T-helper 1 cell treated with Interleukin-12 subunit alpha and Interleukin-12 subunit beta and Interleukin-4 antibody, amounts not matched to agents 30 μg/mL and 1 μg/mL, for 36 hours (primary cell): ENCODE results near the gene SGCB.
"Not testable (repeated sequence)": the region's sequence is repeated elsewhere in the genome, so short reads cannot be mapped to it uniquely, and the experiment has no call there.

Experiments
- H3K27ac Mint-ChIP-seq: one replicate; pipeline ENCODE4 v1.8.0; 2021; ENCODE audit warnings: mild to moderate bottlenecking, mixed read lengths
- H3K27me3 Mint-ChIP-seq: one replicate; pipeline ENCODE4 v1.8.0; 2021; ENCODE audit warnings: low read depth, mixed read lengths
- H3K36me3 Mint-ChIP-seq: one replicate; pipeline ENCODE4 v1.8.0; 2021; ENCODE audit warnings: low read depth, mixed read lengths
- H3K4me1 Mint-ChIP-seq: one replicate; pipeline ENCODE4 v1.8.0; 2021; ENCODE audit warnings: low read depth, mixed read lengths
- H3K4me3 Mint-ChIP-seq: one replicate; pipeline ENCODE4 v1.8.0; 2021; ENCODE audit warnings: mild to moderate bottlenecking, moderate library complexity, mixed read lengths
- H3K9me3 Mint-ChIP-seq: one replicate; pipeline ENCODE4 v1.8.0; 2021; ENCODE audit warnings: mixed read lengths

SGCB gene, protein sequence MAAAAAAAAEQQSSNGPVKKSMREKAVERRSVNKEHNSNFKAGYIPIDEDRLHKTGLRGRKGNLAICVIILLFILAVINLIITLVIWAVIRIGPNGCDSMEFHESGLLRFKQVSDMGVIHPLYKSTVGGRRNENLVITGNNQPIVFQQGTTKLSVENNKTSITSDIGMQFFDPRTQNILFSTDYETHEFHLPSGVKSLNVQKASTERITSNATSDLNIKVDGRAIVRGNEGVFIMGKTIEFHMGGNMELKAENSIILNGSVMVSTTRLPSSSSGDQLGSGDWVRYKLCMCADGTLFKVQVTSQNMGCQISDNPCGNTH

DNA sequence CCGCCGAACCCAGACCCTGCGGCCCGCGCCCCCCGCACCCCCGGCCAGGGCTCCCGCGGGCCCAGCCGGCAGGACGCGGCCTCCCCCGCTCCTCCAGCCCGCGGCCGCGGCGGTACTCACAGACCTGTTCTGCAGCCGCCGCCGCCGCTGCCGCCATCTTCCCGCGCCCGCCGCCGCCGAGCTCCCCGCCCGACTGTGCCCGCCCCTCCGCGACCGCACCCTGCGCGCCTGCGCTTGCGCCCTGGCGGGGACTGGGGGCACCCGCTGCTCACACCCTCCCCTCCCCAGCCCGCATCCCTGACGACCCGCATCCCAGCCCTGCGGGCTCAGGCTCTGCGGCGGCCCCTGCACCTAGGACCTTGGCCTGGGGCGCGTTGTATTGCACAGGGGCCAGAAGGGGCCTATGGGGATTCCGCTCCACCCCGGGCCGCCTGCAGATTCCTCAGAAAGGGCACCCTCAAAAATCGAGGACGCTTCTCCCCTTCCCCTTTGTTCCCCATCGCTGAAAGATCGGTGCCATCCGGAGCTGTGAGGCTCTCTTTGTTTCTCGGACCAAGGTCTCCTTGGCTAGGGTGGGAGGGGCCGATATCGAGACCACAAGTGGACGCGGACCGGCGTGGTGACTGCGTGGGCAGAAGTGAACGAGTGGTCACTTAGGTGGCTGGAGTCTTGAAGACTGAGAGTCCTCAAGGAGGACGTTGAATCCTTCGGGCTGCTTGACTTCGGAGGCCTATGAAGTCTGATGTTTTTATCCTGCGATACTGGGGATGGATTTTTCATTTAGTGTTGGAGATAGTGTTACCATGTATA lies at the start of gene SGCB:
Gene SGCB (minus strand): TSS at position 197 of the 810 bp plus-strand sequence. CDS start 40 bp downstream, at position 157.
- peaks cover 38% of the 10 kb centered on the region for H3K27me3 Mint-ChIP-seq
- H3K9me3 Mint-ChIP-seq = no peaks in the 10 kb centered on the region
- peak within 1 kb of the TSS; percentile 51 for H3K27ac Mint-ChIP-seq
- peaks cover 7% of the 10 kb centered on the region for H3K36me3 Mint-ChIP-seq
- peaks cover 24% of the 10 kb centered on the region for H3K4me1 Mint-ChIP-seq
- peak within 1 kb of the TSS; percentile 83 for H3K4me3 Mint-ChIP-seq

DNA sequence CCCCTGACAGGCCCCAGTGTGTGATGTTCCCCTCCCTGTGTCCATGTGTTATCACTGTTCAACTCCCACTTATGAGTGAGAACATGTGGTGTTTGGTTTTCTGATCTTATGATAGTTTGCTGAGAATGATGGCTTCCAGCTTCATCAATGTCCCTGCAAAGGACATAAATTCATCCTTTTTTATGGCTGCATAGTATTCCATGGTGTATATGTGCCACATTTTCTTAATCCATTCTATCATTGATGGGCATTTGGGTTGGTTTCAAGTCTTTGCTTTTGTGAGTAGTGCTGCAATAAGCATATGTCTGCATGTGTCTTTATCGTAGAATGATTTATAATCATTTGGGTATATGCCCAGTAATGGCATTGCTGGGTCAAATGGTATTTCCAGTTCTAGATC lies 48.3 kb upstream of the SGCB start:
- not testable (repeated sequence) for H3K9me3 Mint-ChIP-seq, H3K27ac Mint-ChIP-seq, H3K27me3 Mint-ChIP-seq, H3K36me3 Mint-ChIP-seq, H3K4me1 Mint-ChIP-seq, H3K4me3 Mint-ChIP-seq

DNA sequence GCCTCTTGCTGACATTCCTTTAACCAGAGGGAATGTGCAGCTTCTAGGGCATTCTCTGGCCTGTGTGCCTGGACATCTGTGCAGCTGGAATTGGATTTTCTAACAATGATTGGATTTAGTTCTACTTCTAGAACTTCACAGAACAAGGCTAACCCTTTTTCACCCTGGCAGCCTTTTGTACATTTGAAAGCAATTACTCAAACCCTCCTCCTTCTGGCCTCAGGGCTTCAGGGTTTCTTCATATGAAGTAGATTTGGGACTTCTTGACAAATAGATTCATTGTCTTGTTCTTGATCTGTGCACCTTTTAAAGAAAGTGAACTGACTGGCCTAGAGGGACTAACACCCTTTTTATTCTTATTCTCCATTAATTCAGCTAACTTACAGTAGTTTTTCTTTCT lies 43.1 kb upstream of the SGCB start:
- Mint-ChIP-seq H3K36me3 (no peaks in the 10 kb centered on the region), H3K9me3 (no peaks in the 10 kb centered on the region), H3K27me3 (peaks cover 19% of the 10 kb centered on the region), H3K4me3 (no peak overlapping the region), H3K27ac (no peak overlapping the region), H3K4me1 (no peaks in the 10 kb centered on the region)

DNA sequence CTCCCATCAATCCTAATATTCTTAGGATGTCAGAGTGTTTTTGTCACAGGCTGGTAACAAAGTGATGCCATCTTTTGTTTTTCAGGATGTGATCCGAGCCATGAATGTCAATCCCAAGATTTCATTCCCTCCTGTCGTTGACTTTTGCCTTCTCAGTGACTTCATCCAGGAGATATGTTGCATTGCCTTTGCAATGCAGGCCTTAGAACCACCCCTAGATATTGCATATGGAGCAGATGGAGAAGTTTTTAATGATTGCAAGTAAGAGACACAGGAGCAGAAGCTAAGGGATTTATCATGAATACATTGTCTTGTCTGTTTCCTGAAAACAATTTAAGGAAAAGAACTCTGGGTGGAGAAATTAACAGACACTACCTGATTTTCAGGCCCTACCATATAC lies 41.6 kb upstream of the SGCB start:
- Mint-ChIP-seq H3K9me3 (no peaks in the 10 kb centered on the region), H3K4me1 (no peaks in the 10 kb centered on the region), H3K36me3 (no peaks in the 10 kb centered on the region), H3K4me3 (no peak overlapping the region), H3K27ac (no peak overlapping the region), H3K27me3 (peaks cover 29% of the 10 kb centered on the region)

DNA sequence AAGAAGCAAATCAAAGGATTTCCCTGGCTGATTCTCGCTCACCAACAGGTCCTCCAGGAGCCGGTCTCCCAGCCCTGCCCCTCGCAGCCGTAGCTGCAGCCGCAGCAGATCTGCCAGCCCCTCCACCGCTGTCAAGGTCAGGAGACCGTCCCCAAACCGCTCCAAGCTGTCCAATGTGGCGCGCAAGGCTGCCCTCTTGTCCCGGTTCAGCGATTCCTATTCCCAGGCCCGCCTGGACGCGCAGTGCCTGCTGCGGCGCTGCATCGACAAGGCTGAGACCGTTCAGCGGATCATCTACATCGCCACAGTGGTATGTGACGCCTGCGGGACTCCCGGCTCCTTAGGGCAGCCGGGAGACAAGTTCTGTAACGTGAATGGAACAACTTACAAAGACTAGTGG lies 38.6 kb upstream of the SGCB start:
- Mint-ChIP-seq H3K36me3 (no peaks in the 10 kb centered on the region), H3K27me3 (peaks cover 29% of the 10 kb centered on the region), H3K27ac (no peak overlapping the region), H3K4me1 (no peaks in the 10 kb centered on the region), H3K4me3 (no peak overlapping the region), H3K9me3 (no peaks in the 10 kb centered on the region)

DNA sequence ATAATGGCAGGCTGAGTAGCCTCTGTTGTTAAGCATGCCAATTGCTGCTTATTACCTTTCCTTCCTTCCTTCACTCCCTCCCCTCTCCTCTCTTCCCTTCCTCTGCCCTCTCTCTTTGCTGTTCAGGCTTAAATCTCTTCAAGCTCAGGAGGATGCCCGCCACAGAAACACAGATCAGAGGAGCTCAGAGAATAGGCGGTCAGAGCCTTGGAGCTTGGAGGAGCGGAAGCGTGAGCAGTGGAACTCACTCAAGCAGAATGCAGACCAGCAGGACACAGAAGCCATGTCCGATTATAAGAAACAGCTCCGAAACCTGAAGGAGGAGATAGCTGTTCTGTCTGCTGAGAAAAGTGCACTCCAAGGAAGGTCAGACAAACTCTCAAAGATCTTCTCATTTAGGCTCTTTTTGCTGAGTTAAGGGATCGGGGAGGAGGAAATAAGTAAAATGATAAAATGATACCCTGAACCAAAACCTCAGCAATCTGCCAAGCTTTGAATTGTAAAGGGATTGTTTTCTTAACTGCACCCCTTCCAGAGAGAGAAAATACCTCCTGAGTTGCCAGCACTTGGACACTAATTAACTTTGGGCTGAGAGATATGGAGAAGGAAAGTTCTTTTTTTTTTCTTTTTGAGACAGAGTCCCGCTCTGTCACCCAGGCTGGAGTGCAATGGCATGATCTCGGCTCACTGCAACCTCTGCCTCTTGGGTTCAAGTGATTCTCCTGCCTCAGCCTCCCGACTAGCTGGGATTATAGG lies 33.9 kb upstream of the SGCB start:
- Mint-ChIP-seq H3K4me3 (no peak overlapping the region), H3K27ac (no peak overlapping the region), H3K9me3 (no peaks in the 10 kb centered on the region), H3K36me3 (no peaks in the 10 kb centered on the region), H3K27me3 (peaks cover 16% of the 10 kb centered on the region), H3K4me1 (no peaks in the 10 kb centered on the region)

DNA sequence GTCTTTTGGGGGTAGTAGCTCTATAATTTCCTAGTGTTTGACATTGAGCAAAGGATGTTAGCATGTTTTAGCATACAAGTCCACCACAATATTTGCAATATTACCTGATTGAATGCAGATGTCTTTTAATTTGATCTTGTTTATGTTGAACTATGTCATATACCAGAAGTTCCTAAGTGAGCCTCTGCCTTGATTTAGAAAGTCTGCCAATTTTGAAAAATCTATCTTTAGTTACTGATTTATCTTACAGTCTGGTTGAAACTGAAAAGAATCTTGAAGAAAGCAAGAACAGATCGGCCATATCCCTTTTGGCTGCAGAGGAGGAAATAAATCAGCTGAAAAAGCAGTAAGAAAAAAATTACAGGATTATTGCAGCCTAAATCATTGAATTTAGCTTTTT lies 31.5 kb upstream of the SGCB start:
- H3K36me3 Mint-ChIP-seq = no peaks in the 10 kb centered on the region
- no peaks in the 10 kb centered on the region for H3K9me3 Mint-ChIP-seq
- no peaks in the 10 kb centered on the region for H3K4me1 Mint-ChIP-seq

DNA sequence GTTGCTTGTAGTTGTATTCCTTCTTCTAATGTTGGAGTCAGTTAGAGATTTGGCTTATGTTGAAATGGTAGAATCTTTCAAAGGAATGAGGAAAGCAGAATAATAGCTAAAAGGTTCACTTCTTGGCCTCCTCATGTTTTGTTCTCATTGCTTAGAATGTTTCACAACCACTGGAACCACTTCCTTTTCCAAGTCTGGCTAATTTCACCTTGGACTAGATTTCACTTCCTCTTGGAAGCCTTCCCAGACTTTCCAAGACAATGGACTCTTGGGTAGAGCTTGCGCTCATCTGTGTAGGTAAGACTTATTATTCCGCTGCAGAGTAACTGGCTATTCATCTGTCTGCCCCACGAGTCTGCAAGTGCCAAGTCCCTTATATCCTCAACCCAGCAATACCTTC lies 21.3 kb upstream of the SGCB start:
- Mint-ChIP-seq H3K4me1 (no peaks in the 10 kb centered on the region), H3K27me3 (peaks cover 25% of the 10 kb centered on the region), H3K4me3 (no peak overlapping the region), H3K9me3 (no peaks in the 10 kb centered on the region), H3K36me3 (no peaks in the 10 kb centered on the region), H3K27ac (no peak overlapping the region)

More for the DNA sequence above, 31.5 kb upstream of the SGCB start:
- Mint-ChIP-seq H3K27me3 (peaks cover 4% of the 10 kb centered on the region), H3K27ac (no peak overlapping the region), H3K4me3 (no peak overlapping the region)

DNA sequence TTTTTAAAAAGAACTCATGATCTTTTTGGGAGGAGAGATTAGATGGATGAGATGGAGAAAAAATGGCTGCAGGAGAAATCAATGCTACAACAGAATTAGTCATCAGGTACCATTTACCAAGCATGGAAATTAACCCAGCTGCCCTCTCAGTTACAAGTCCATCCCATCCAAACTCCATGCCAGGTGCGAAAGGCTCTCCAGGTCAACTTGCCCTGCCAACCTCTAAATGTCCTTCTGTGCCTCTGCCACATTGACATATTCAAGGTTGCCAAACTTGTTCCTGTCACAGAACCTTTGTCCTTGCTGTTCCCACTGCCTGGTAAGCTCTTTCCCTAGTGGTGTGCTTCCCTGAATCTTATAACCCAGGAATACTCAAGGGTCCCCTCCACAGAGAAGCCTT lies 20.2 kb upstream of the SGCB start:
- no peak overlapping the region for H3K27ac Mint-ChIP-seq
- peaks cover 36% of the 10 kb centered on the region for H3K27me3 Mint-ChIP-seq
- H3K4me1 Mint-ChIP-seq = no peaks in the 10 kb centered on the region
- H3K36me3 Mint-ChIP-seq = no peaks in the 10 kb centered on the region
- no peak overlapping the region for H3K4me3 Mint-ChIP-seq
- H3K9me3 Mint-ChIP-seq = no peaks in the 10 kb centered on the region

DNA sequence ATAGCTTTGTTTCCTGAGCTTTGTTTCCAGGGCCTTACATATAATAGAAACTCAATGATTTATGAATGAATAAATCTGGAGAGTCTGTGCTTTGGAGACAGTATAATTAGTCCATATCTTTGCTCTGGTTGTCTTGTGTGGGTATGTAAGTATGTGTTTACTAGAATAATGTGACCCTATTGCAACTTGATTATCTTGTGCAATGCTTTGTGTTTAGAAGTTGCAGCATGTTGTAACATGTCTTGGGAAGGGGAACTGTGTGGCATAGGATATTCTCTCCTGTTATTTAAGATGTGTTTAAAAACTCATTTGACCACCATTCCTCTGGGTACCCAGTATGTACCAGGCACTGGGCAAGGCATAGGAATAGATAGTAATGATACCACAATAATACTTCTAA lies 19.1 kb upstream of the SGCB start:
- no peak overlapping the region for H3K27ac Mint-ChIP-seq
- H3K4me1 Mint-ChIP-seq = peaks cover 5% of the 10 kb centered on the region
- H3K4me3 Mint-ChIP-seq = no peak overlapping the region
- no peaks in the 10 kb centered on the region for H3K9me3 Mint-ChIP-seq
- H3K27me3 Mint-ChIP-seq = peaks cover 46% of the 10 kb centered on the region
- no peaks in the 10 kb centered on the region for H3K36me3 Mint-ChIP-seq

DNA sequence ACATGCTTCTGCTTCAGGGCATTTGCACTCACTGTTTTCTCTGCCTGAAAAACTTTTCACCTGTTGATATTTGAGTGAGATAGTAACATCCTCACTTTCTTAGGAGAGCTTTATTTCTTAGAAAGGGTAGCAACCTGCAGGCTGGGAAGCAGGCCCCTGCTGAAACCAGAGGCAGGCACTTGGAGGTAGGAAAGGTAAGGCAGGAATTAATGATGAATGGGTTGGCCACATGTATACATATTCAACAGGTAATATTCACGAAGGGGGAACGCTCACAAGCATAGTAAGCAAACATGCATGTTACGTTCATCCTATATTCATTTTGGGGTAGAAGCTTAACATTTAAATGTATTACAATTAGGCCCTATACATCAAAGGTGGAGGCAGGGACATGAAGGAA lies 16.2 kb upstream of the SGCB start:
- Mint-ChIP-seq H3K36me3 (no peaks in the 10 kb centered on the region), H3K27me3 (peaks cover 66% of the 10 kb centered on the region), H3K9me3 (no peaks in the 10 kb centered on the region), H3K4me1 (peaks cover 12% of the 10 kb centered on the region), H3K27ac (no peak overlapping the region), H3K4me3 (no peak overlapping the region)

DNA sequence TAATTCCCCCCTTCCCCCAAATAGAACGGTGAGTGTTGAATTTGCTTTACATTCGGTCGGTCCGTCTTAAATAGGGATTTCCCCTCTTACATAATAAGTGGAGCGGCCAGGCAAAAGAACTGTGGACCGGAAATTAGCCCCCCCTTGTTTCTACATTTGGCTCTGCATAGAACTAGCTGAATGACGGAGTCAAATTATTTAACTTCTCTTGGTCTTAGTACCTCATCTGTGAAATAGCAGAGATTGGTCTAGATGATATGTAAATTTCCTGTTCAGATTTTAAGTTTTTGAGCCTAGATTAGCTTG lies 14.3 kb upstream of the SGCB start:
- no peaks in the 10 kb centered on the region for H3K9me3 Mint-ChIP-seq
- peaks cover 73% of the 10 kb centered on the region for H3K27me3 Mint-ChIP-seq
- H3K4me3 Mint-ChIP-seq = peak overlapping the region; percentile 72
- H3K27ac Mint-ChIP-seq = no peak overlapping the region
- peaks cover 12% of the 10 kb centered on the region for H3K4me1 Mint-ChIP-seq
- no peaks in the 10 kb centered on the region for H3K36me3 Mint-ChIP-seq

DNA sequence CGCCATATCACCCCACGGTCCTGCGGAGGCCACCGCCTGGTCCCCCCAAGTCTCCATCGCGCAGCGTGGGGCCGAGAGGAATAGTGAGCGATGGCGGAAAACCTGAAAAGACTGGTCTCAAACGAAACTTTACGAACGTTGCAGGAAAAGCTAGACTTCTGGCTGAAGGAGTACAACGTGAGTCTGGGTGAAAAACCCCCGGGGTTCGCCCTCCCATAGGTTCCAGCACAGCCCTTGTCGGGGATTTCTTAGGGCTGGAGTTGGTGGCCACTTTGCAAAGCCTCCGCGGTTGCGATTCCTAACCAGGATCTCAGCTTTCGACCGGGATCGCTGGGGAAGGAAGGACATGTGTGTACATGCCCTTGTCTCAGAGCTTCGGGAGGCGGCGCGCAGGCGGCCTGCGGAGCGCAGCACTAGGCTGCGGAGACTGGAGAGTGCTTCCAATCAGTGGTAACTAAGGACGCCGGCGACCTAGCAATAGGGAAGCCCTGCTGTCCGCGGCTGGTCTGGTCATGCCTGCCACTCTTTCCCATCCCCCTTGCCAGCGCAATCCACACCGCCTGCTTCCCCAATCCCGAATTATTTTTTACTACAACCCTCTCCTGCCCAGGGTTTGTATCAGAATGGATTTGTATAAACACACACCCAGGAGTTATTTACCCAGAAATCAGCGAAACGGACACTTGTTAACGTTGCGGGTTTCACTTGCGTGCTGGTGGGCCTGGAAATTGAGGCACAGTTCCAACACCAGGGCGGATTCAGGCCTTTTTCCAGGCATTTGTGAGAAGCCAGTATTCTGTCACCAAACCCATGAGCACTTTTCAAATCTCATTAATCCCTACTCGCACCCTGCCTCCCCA lies 13.7 kb upstream of the SGCB start:
- Mint-ChIP-seq H3K4me3 (peak overlapping the region; percentile 72), H3K27me3 (peaks cover 74% of the 10 kb centered on the region), H3K9me3 (no peaks in the 10 kb centered on the region), H3K36me3 (no peaks in the 10 kb centered on the region), H3K27ac (no peak overlapping the region), H3K4me1 (peaks cover 12% of the 10 kb centered on the region)

DNA sequence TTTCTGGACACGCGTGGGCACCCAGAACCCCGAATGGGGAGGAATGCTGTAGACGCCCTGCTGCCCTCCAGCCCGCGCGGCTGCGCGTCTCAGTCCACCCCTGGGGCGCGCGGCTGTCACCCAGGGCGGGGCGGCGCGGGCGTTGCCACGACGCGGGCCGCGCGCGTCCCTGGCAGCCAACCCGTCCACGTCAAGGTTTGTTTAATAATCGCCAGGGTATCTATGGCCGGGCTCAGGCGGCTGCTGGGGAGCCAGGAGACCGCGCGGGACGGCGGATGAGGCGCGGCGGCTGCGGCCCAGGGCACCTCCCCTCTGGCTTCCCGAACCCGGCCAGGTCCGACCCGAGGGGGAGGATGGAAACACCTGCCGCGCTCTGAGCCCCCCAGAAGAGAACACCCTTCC lies 13.1 kb upstream of the SGCB start, which contains the start of gene SPATA18:
Gene SPATA18 (plus strand): TSS at position 92 of the 402 bp plus-strand sequence. CDS start 401 bp downstream, outside the sequence.
- Mint-ChIP-seq H3K27me3 (peaks cover 77% of the 10 kb centered on the region), H3K9me3 (no peaks in the 10 kb centered on the region), H3K4me1 (peaks cover 12% of the 10 kb centered on the region), H3K27ac (no peak within 1 kb of the TSS), H3K4me3 (peak within 1 kb of the TSS; percentile 72), H3K36me3 (no peaks in the 10 kb centered on the region)
